GM19463 (cell line): ENCODE data around the gene LCE4A.

Experiments used
- ATAC-seq: cut with Tn5 transposase; IDR thresholded peaks from one replicate; pipeline ENCODE4 v1.9.1; 2021; ENCODE audit warnings: mild to moderate bottlenecking, moderate library complexity; ENCODE audit not compliant: unreplicated experiment

LCE4A gene

DNA sequence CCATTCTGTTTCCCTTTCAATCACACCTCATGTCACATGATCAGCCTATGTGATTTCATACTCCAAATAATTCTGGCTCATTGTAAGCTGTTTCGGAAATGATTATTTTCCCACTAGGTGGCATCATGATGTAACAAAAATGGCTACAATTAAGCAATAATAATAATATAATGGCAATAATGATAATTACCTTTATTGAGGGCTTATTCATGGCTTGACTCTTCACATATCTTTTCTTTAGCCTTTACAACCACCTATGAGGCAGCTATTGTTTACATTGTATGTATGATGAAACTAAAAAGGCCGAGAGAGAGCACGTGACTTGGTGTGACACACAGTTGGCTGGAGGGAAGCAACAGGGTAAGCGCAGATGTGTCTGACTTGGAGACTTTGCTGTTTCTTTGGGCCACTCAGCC is 37.3 kb downstream of the LCE4A start:
- no peak for ATAC-seq

DNA sequence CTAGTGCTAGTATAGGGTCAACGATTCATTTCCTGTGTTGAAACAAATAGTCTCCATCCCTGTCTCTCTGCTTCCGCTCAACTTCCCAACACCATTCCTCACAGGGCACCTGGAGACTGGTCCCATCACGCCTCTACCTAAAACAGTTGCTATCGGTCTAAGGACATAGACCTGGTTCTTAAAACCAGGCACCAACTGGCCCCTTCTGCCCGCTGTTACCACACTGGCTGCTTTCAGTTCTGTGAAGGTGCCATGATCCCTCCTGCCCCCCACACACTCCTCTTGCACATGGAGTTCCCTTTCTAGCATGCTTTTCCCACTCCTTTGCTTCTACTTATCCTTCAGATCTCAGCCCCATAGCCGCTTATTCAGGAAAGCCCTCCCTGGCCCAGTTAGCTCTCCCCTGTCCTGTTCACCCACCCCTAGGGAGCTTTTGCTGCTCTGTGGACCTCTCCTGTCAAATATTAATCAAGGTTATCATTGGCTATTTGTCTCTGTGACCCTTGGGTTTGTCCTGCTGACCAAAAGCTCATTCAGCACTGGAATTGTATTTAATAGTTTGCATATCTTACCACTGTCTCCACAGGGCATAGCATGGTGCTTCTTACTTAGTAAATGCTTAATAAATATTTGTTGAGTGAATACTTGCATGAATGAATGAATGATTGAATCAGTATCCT is 37.9 kb downstream of the LCE4A start:
- ATAC-seq, result no peak

DNA sequence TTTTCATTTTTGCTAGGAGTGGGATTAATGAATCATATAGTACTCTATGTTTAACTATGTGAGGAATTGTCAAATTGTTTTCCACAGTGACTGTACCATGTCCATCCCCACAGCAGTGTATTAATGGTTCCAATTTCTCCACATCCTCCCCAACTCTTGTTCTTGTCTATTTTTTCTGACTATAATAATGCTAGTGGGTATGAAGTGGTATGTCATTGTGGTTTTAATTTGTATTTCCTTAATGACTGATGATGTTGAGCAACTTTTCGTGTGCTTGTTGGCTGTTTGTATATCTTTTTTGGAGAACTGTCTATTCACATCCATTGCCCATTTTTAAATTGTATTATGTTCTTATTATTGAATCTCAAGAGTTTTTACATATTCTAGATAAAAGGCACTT is 39.9 kb downstream of the LCE4A start:
- no peak for ATAC-seq

DNA sequence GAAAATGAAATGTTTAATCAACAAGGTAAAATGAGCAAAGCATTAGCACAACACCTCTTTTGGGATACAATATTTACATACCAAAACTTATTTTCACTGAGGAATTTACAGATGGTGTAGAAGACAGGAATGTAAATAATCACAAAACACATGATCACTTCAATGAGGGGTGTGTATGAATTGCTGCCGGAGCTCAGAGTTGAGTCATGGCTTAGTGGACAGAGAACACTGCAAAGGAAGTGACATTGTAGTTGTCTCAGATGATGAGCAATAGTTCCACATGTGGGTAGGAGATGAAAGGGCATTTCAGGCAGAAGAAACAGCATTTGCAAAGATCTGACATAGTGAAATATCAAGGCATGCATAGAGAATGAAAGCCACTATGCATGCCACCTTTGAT is 44.3 kb downstream of the LCE4A start:
- ATAC-seq, result no peak

DNA sequence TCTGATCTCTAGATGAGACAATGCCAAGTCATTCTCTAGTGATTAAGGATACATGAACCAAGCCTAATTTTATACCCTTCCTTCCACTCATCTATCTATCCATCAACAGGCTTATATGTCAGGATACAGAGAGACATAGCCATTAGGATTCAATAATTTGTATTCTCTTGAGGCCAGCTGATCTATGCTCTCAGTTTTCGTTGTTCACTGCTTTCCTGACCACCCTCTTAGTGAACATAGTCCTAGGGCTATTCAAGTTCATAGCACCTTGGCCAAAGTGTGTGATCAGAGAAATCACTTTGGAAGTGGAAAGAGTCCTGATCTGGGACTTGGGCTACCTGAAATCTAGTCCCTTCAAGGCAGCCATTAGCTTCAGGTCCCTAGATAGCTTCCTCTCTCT is 45.6 kb downstream of the LCE4A start:
- ATAC-seq, result no peak

DNA sequence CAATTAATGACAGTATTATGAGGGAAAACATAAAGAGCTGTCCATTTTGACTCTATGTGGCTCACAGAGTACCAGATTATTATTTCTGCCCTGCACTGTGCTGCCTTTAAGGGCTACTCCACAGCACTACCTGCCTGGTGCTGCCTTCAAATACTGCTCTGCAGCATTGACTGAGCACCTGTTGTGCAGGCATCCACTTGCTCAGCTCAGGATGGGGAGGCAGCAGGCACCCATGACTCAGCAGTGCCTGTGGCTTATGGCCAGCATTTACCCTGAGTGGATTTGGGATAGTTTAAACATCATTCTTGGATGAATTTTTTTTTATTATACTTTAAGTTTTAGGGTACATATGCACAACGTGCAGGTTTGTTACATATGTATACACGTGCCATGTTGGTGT is 48.9 kb downstream of the LCE4A start:
- ATAC-seq, result no peak

DNA sequence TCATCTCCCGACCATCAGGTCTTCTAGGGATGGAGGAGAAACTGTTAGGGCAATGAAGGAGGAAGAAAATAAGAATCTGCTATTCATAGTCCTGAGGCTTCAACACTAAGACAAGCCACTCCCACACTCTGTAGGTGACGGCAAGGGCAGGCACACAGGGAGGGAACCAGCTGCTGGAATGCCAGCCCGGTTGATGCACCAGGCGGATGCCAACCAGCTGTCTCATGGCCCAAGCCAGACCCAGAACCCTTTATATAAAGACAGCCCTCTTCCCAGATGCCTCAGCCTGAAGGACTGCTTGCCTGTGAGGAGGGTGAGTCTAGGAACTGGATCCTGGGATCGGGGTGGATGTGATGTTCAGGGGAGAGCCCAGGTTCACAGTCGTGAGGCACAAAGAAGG is 49.8 kb downstream of the LCE4A start, which contains the start of gene KPRP:
KPRP (plus strand) TSS at position 279 of the 400 bp plus-strand sequence. CDS start 1,564 bp downstream, outside the sequence.
- ATAC-seq, result no peak

DNA sequence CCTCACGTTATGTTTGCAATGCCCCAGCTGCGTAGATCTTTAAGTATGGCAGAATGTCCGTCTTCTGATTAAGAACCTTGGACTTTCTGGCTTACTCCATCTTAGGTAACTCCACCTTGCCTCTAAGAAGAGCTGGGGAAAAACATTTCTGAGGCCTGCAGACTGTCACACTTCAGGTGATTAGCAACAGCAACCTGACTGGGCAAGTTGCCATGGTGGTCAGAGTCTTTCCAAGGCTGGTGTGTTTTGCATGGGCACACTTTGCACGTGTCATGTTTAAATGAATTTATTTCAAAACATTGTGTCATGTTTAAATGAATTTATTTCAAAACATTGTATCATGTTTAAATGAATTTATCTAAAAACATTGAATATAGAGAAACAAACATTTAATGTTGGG is 50.7 kb downstream of the LCE4A start:
- ATAC-seq, result no peak
